Measurements from ENCODE around the gene MSRB2. TPM values are rescaled to one million over a fixed set of nuclear protein-coding genes. Genes with fewer than 3 reads are reported as not detected.

Gene MSRB2
- total RNA-seq, 3 donors from 2014 or later = 35.1 to 49.8 (median 48.4) TPM

DNA sequence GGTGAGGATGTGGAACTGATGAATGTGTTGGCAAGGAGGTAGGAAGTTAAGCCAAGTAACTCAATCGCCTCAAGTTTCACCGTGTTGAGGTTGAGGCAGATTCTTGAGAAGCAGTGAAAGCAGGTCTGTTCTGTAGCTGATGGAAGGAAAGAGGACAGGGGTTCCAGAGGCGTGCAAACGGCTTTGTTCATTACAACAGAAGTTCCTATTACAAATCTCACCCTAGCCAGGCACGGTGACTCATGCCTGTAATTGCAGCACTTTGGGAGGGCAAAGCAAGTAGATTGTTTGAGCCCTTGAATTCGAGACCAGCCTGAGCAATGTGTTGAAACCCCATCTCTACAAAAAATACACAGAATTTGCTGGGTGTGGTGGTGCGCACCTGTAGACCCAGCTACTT, 59.8 kb downstream of the MSRB2 start:
- no peaks in the 10 kb centered on the region for H3K36me3 ChIP-seq (ENCODE audit: low read depth)
- H3K9me3 ChIP-seq = no peaks in the 10 kb centered on the region
- no peak overlapping the region for H3K4me3 ChIP-seq
- TF ChIP-seq, protein P1, sequence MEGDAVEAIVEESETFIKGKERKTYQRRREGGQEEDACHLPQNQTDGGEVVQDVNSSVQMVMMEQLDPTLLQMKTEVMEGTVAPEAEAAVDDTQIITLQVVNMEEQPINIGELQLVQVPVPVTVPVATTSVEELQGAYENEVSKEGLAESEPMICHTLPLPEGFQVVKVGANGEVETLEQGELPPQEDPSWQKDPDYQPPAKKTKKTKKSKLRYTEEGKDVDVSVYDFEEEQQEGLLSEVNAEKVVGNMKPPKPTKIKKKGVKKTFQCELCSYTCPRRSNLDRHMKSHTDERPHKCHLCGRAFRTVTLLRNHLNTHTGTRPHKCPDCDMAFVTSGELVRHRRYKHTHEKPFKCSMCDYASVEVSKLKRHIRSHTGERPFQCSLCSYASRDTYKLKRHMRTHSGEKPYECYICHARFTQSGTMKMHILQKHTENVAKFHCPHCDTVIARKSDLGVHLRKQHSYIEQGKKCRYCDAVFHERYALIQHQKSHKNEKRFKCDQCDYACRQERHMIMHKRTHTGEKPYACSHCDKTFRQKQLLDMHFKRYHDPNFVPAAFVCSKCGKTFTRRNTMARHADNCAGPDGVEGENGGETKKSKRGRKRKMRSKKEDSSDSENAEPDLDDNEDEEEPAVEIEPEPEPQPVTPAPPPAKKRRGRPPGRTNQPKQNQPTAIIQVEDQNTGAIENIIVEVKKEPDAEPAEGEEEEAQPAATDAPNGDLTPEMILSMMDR (IDR thresholded peaks at IDR 0.05) = no peak
- intact Hi-C loops (cut with DNase I, micrococcal nuclease) = no loop called here
- DNase-seq (no peak), ATAC-seq (no peak)
- H3K4me1 ChIP-seq (ENCODE audit: low read depth) = peaks cover 2% of the 10 kb centered on the region

DNA sequence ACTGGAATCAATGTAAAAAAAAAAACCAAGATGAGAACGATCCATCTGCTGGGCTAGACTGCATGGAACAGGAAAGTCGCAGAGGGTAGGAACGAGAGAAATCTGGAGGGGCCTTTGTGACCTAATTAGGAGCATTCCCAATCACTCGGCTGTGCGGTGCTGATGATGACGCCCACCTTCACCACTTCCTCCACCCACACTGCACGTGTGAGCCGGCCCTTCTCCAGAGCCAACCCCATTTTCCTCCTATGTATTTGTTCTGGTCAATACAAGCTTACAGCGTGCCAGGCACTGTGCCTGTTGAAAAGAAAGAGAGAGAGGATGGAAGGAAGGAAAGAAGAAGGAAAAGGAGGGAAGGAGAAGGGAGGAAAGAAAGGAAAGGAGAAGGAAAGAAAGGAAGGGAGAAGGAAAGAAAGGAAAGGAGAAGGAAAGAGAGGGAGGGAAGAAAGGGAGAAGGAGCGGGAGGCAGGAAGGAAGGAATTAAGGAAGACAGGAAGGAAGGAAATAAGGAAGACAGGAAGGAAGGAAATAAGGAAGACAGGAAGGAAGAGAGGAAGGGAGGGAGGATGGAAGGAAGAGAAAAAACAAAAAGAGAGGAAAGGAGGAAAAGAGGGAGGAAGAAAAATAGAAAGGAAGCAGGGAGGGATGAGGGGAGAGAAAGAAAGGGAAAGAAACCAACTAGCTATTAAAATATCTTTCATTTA, 61.2 kb downstream of the MSRB2 start:
- intact Hi-C loops (cut with DNase I, micrococcal nuclease) = no loop called here

DNA sequence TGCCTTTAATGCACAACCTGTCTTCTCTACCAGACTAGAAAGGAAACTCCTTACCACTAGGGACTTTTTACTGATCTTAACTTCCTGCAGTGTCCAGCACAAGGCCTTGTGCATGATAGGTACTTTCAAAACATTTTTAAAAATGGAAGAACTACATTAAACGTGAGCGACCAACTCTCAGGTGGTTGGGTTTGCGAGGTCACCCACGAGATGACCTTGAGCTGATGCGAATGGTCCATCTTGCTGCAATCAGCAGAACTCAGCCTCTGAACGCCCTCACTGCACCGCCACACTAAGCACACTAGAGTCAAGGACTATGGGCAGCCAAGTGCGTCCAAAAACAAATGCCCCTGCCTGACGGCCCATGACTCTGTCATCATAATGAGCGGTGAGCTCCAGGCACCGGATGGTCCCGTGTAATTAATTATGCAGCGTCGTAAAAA, 61.9 kb downstream of the MSRB2 start:
- Histone ChIP-seq H3K4me3 (no peak overlapping the region), H3K9me3 (no peaks in the 10 kb centered on the region), H3K4me1 (ENCODE audit: low read depth) (peaks cover 2% of the 10 kb centered on the region), H3K36me3 (ENCODE audit: low read depth) (no peaks in the 10 kb centered on the region)
- intact Hi-C loops (cut with DNase I, micrococcal nuclease) = no loop called here
- no peak for DNase-seq
- no peak for ATAC-seq
- TF ChIP-seq, protein P1 (IDR thresholded peaks at IDR 0.05) = no peak

More for the DNA sequence above, 61.2 kb downstream of the MSRB2 start:
- Histone ChIP-seq H3K9me3 (no peaks in the 10 kb centered on the region), H3K36me3 (ENCODE audit: low read depth) (no peaks in the 10 kb centered on the region), H3K4me3 (no peak overlapping the region), H3K4me1 (ENCODE audit: low read depth) (peaks cover 2% of the 10 kb centered on the region)
- ATAC-seq = no peak
- DNase-seq = no peak
- TF ChIP-seq, protein P1 (IDR thresholded peaks at IDR 0.05) = no peak

DNA sequence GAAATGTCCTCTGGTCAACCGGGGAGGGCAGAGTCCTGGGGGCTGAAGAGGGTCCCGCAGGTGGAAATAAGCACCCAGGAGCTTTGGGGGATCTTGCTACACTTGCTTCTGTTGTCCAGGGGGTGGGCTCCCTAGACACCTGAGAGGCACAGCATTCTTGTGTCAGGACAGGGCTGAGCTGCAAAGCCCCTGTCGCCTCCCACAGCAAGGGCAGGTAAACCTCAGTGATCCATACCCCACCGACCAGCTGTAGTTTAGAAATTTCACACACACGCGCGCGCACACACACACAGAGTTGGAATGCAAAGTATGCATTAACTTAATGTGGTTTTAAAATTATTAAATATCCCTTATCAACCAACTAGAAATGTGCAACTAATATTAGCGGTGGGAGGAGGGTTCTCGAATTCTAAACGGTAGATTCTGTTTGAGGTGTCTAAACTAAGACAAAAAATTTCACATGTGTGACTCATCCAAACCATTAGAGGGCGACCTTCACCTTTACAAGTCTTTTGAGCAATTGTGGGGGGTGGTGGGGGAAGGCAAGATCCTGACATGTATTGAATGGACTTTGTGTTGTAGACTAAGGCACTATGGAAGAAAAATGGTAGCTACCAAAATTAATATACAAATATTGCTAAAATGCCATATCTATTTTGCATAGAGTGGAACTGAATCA, 62.5 kb downstream of the MSRB2 start:
- ATAC-seq (peak; percentile 56), DNase-seq (peak in 1 of 3 donors; percentile 18)
- H3K9me3 ChIP-seq = no peaks in the 10 kb centered on the region
- peaks cover 2% of the 10 kb centered on the region for H3K4me1 ChIP-seq (ENCODE audit: low read depth)
- TF ChIP-seq, protein P1 (IDR thresholded peaks at IDR 0.05) = no peak
- intact Hi-C loops (cut with DNase I, micrococcal nuclease) = no loop called here
- H3K36me3 ChIP-seq (ENCODE audit: low read depth) = no peaks in the 10 kb centered on the region
- H3K4me3 ChIP-seq = no peak overlapping the region

DNA sequence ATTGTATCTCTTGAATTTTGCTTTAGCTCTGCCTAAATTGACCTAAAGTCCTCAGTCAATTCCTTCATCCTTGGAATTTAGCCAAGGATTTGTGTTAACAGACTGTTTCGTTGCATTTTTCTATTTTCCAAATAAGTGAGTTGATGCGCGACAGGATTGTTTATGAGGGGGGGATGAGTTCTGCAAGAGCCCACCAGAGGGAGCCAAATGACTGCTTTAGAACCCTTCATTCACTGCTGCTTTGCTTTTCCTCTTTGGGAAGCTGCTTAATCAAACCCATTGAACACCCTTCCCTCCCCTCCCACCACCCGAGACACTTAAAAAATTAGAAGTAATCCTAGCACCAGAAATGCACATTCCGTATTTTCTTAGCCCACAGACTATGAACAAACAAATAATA, 63.0 kb downstream of the MSRB2 start:
- no peaks in the 10 kb centered on the region for H3K36me3 ChIP-seq (ENCODE audit: low read depth)
- TF ChIP-seq, protein P1 (IDR thresholded peaks at IDR 0.05) = peak; percentile 55
- intact Hi-C loops (cut with DNase I, micrococcal nuclease) = no loop called here
- DNase-seq = peak in 1 of 3 donors; percentile 62
- H3K4me3 ChIP-seq = no peak overlapping the region
- no peaks in the 10 kb centered on the region for H3K9me3 ChIP-seq
- peak; percentile 78 for ATAC-seq
- H3K4me1 ChIP-seq (ENCODE audit: low read depth) = peaks cover 2% of the 10 kb centered on the region
